HepG2 (cell line): Measurements from ENCODE around the gene PRELID1. TPM values are rescaled to one million over a fixed set of nuclear protein-coding genes. Genes with fewer than 3 reads are reported as not detected.

Source experiments
- ATAC-seq: fragments of 200-7000 bp; cut with Tn5 transposase; 3 replicates; pipeline ENCODE4 v1.9.1; 2020; ENCODE audit warnings: mild to moderate bottlenecking, moderate library complexity
- BruUV-seq: library from RNA; stranded (reverse); fragments of 400-500 nt; replicated peaks from 2 replicates; lab custom pipeline; 2021; lab: Mats Ljungman, UMichigan
- CTCF ChIA-PET: fragments of 300-600 bp; formaldehyde crosslinking; extraction: SDS; loops from one replicate; lab custom pipeline; 2021; ENCODE audit warnings: low total read pairs, inconsistent platforms, low intra/inter-chr PET ratio; lab: Yijun Ruan, JAX
- POLR2A ChIA-PET: fragments of 350-600 bp; sonication (Branson Sonifier 250); formaldehyde crosslinking; loops from one replicate; lab custom pipeline; 2020; ENCODE audit warnings: antibody characterized with exemption, inconsistent platforms; lab: Yijun Ruan, JAX
- DNase-seq: peaks from one replicate; pipeline ENCODE4 v3.0.0-alpha.2; 2015; ENCODE audit warnings: low spot score
- FAIRE-seq: peaks from 3 replicates; lab custom pipeline; 2011; peaks lifted over from hg19 to GRCh38; lab: Jason Lieb, UNC
- H2AFZ ChIP-seq: one replicate; pipeline ENCODE4 v1.6.1; 2011; ENCODE audit warnings: low read length, inconsistent platforms
- H3K27ac ChIP-seq: fragments of 300-600 bp; 3 replicates; pipeline ENCODE4 v1.8.0; 2011; ENCODE audit warnings: mixed run types, mild to moderate bottlenecking, mixed read lengths, low read length, inconsistent platforms; ENCODE audit not compliant: insufficient read depth; ENCODE audit errors: extremely low read length
- H3K27me3 ChIP-seq, 2 experiments: fragments of 200-600 bp in 1 of 2; 2 replicates in 1 of 2; 3 replicates in 1 of 2; pipeline versions ENCODE4 v1.6.0 to v1.8.0; 2011; ENCODE audit warnings: low read length in 2 of 2, mild to moderate bottlenecking in 2 of 2, moderate library complexity in 2 of 2, inconsistent platforms in 1 of 2; ENCODE audit not compliant: insufficient read depth in 2 of 2, control insufficient read depth in 1 of 2
- H3K36me3 ChIP-seq, 2 experiments: fragments of 200-600 bp in 1 of 2; replicated peaks in 1 of 2; 2 replicates in 1 of 2; 3 replicates in 1 of 2; pipeline versions ENCODE4 v1.5.1 to v1.8.0; 2011; ENCODE audit warnings: low read length in 2 of 2, inconsistent platforms in 1 of 2; ENCODE audit not compliant: insufficient read depth in 2 of 2, control insufficient read depth in 1 of 2
- H3K4me1 ChIP-seq: 2 replicates; pipeline ENCODE4 v1.5.1; 2012; ENCODE audit warnings: low read length, inconsistent platforms; ENCODE audit not compliant: insufficient read depth
- H3K4me2 ChIP-seq: 2 replicates; pipeline ENCODE4 v1.6.0; 2011; ENCODE audit warnings: low read depth, low read length, inconsistent platforms
- H3K4me3 ChIP-seq, 3 experiments: fragments of 200-600 bp in 1 of 3; sonication (generic), shearing (Covaris generic) in 1 of 3; replicated peaks in 1 of 3; 2 replicates each; pipeline ENCODE4 v1.5.1; 2011 to 2016; ENCODE audit warnings: low read length in 3 of 3, inconsistent platforms in 2 of 3, low read depth in 2 of 3, mild to moderate bottlenecking in 2 of 3, control low read depth in 1 of 3, mixed read lengths in 1 of 3; ENCODE audit not compliant: insufficient read depth in 1 of 3
- H3K79me2 ChIP-seq: one replicate; pipeline ENCODE4 v1.6.1; 2011; ENCODE audit warnings: low read length, inconsistent platforms; ENCODE audit not compliant: insufficient read depth
- H3K9ac ChIP-seq: 2 replicates; pipeline ENCODE4 v1.6.0; 2011; ENCODE audit warnings: mild to moderate bottlenecking, low read depth, low read length, inconsistent platforms; ENCODE audit not compliant: insufficient read depth
- H3K9me3 ChIP-seq: 2 replicates; pipeline ENCODE4 v1.5.1; 2012; ENCODE audit warnings: mild to moderate bottlenecking, low read length
- H4K20me1 ChIP-seq: 2 replicates; pipeline ENCODE4 v1.6.0; 2011; ENCODE audit warnings: inconsistent platforms, mild to moderate bottlenecking, low read length, moderate library complexity; ENCODE audit not compliant: insufficient read depth
- AGO2 ChIP-seq: fragments of 200-400 bp; formaldehyde crosslinking; optimal IDR thresholded peaks from 2 replicates; pipeline ENCODE3; 2017; ENCODE audit warnings: mild to moderate bottlenecking, low read depth, low read length, moderate library complexity
- NFE2L2 ChIP-seq: fragments of 150-350 bp; IDR thresholded peaks from 2 replicates; pipeline ENCODE4 v1.6.1; 2014; ENCODE audit warnings: low read length
- SRSF1 ChIP-seq: fragments of 200-400 bp; formaldehyde crosslinking; optimal IDR thresholded peaks from 2 replicates; pipeline ENCODE3; 2017; ENCODE audit warnings: mild to moderate bottlenecking, low read depth, low read length, moderate library complexity
- TSC22D2 ChIP-seq: sonication (generic); formaldehyde crosslinking; IDR thresholded peaks from 2 replicates; pipeline ENCODE4 v1.5.1; 2020; ENCODE audit warnings: missing genetic modification reagents, mild to moderate bottlenecking, borderline replicate concordance
- ZNF510 ChIP-seq: sonication (generic); formaldehyde crosslinking; IDR thresholded peaks from 2 replicates; pipeline ENCODE4 v1.4.0; 2020; ENCODE audit warnings: low read depth, mild to moderate bottlenecking, missing genetic modification reagents
- WGBS: methylation state at CpG from one replicate; pipeline ENCODE4 v1.1.6; 2017; ENCODE audit warnings: low lambda C conversion rate; 5-methylcytosine and 5-hydroxymethylcytosine counted together
- in situ Hi-C: cut with HindIII; loops from 2 replicates; pipeline ENCODE4 v1.10.0; 2017; ENCODE audit warnings: low pct_unique_long_range_greater_than_20kb; ENCODE audit not compliant: extremely low pct_ligation_motif_present
- intact Hi-C: fragments of 100-400 bp; cut with micrococcal nuclease; formaldehyde crosslinking; loops from one replicate; pipeline ENCODE4 v1.10.0; 2022; ENCODE audit not compliant: unreplicated experiment
- polyA plus RNA-seq, 8 experiments: library from polyadenylated mRNA; depleted of rRNA in 3 of 8; stranded (reverse) in 7 of 8; unstranded in 1 of 8; fragments of >200 nt; fragmentation: Illumina TruSeq in 4 of 8; extraction: Trizol in 4 of 8; gene quantifications; 2 replicates each; pipeline versions ENCODE4 v1.2.1 to v1.2.3, GENCODE V29; 2011 to 2016; ENCODE audit warnings: low read depth in 4 of 8, missing spikeins in 1 of 8, mixed read lengths in 1 of 8; ENCODE audit not compliant: insufficient read depth in 1 of 8
- total RNA-seq, 5 experiments: library from RNA; depleted of rRNA; stranded (reverse); fragments of >200 nt; fragmentation: Illumina TruSeq; extraction: Trizol; gene quantifications; 2 replicates each; pipeline ENCODE4 v1.2.3, GENCODE V29; 2016; ENCODE audit warnings: low read depth in 1 of 5
- TF ChIP-seq, protein P1 (sequence below): fragments of 450-650 bp; IDR thresholded peaks from 2 replicates; pipeline ENCODE4 v1.6.1; 2017; ENCODE audit warnings: mild to moderate bottlenecking

The PRELID1 gene
- total and polyA plus RNA-seq, 2 of the 13 experiments (the other 11 are each of a cell fraction or from before 2014, with no cell fraction given), result 250 to 271 TPM

DNA sequence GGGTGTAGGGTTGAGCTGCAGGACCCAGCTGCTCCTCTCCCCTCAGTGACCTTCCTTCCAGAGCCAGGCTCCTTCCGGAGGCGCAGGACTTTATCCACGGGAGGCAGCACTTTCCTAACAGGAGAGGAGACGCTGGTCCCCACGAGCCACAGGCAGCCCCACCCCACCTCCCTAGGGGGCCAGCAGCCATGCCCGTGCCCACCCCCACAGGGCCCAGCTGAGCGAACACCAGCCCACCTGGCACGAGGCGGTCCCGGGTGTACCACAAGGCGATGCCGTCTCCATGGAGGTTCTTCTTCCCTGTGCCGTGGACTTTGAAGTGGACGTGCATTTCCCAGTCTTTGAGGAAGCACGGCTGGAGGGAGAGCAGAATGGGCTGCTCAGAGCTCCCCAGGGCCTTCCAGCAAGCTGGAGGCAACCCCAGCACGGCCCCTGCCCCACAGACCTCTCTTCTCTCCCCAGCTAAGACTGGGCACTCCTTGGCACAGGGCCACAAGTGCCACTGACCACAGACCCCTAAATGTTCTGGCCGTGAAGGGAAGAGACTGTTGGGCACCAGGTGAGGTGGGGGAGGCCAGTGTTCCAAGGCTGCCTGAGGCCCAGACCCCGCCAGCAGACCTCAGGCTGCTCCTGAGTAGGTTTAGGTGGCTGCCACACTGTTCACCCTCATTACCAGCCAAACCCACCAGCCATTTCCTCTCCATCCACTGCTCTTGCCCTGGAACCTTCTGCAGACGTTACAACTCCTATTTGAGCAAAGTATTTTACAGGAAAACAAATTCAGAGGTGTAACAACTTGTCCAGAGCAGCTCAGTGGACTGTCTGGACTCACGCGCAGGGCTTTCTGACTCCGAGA lies 34.9 kb downstream of the PRELID1 start:
- peaks cover 32 to 72% of the 10 kb centered on the region in 2 experiments for H3K36me3 ChIP-seq
- POLR2A ChIA-PET, result interaction anchor here (1.0 kb wide), 1 partner anchor 40 kb away, joined by 3 read pairs; no protein-coding TSS in a partner anchor
- no peak for FAIRE-seq

More for the DNA sequence above, 34.9 kb downstream of the PRELID1 start:
- H3K79me2 ChIP-seq, result peaks cover 22% of the 10 kb centered on the region
- ATAC-seq (no peak), DNase-seq (no peak)
- H2AFZ ChIP-seq, result no peak overlapping the region
- in situ Hi-C loops (no loop called here), intact Hi-C loops (no loop called here)
- no peaks in the 10 kb centered on the region for H3K27me3 ChIP-seq
- H3K4me2 ChIP-seq, result no peak overlapping the region
- H3K27ac ChIP-seq, result no peak overlapping the region
- CTCF ChIA-PET, result interaction anchor here (1.1 kb wide), 1 partner anchor 21 kb away, joined by 4 read pairs; no protein-coding TSS in a partner anchor
- H3K9ac ChIP-seq, result no peak overlapping the region
- no TSS peak for BruUV-seq
- WGBS, result 98% methylated on average over 8 of the region's 22 CpGs
- no peaks in the 10 kb centered on the region for H3K4me1 ChIP-seq
- no peaks in the 10 kb centered on the region for H3K9me3 ChIP-seq
- no peak overlapping the region for H3K4me3 ChIP-seq
- TF ChIP-seq TSC22D2 (CRISPR knock-in tag) (no peak), ZNF510 (no peak), NFE2L2 (no peak), SRSF1 (no peak), AGO2 (peak; percentile 43)
- TF ChIP-seq, protein P1, sequence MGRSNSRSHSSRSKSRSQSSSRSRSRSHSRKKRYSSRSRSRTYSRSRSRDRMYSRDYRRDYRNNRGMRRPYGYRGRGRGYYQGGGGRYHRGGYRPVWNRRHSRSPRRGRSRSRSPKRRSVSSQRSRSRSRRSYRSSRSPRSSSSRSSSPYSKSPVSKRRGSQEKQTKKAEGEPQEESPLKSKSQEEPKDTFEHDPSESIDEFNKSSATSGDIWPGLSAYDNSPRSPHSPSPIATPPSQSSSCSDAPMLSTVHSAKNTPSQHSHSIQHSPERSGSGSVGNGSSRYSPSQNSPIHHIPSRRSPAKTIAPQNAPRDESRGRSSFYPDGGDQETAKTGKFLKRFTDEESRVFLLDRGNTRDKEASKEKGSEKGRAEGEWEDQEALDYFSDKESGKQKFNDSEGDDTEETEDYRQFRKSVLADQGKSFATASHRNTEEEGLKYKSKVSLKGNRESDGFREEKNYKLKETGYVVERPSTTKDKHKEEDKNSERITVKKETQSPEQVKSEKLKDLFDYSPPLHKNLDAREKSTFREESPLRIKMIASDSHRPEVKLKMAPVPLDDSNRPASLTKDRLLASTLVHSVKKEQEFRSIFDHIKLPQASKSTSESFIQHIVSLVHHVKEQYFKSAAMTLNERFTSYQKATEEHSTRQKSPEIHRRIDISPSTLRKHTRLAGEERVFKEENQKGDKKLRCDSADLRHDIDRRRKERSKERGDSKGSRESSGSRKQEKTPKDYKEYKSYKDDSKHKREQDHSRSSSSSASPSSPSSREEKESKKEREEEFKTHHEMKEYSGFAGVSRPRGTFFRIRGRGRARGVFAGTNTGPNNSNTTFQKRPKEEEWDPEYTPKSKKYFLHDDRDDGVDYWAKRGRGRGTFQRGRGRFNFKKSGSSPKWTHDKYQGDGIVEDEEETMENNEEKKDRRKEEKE, result no peak
- H4K20me1 ChIP-seq, result 0 out of 2 replicates have a peak, but pooled peaks cover 3% of the 10 kb centered on the region
